Retinal pigment epithelial cell (primary cell): ENCODE results near the gene MAPK8IP2.

Experiments used
- DNase-seq: peaks from one replicate; pipeline ENCODE4 v3.0.0-alpha.2; 2010; ENCODE audit warnings: low read depth
- H3K4me3 ChIP-seq: 2 replicates; pipeline ENCODE4 v1.5.1; 2011; ENCODE audit warnings: mild to moderate bottlenecking, low read length, control low read depth, moderate library complexity
- CTCF ChIP-seq: conservative IDR thresholded peaks from 2 replicates; pipeline ENCODE4 v1.5.1; 2011; ENCODE audit warnings: low read depth, low read length, control low read depth, inconsistent platforms

The MAPK8IP2 gene

GRCh38 chr22:50575426-50575941 is 25.1 kb upstream of the MAPK8IP2 start:
- H3K4me3 ChIP-seq: no peak overlapping the region
- no peak for DNase-seq
- TF ChIP-seq CTCF: no peak

GRCh38 chr22:50576070-50576469 is 24.5 kb upstream of the MAPK8IP2 start:
- peak; percentile 52 for TF ChIP-seq CTCF
- DNase-seq: no peak
- no peak overlapping the region for H3K4me3 ChIP-seq

GRCh38 chr22:50576806-50577696 is 23.5 kb upstream of the MAPK8IP2 start:
- DNase-seq: no peak
- no peak overlapping the region for H3K4me3 ChIP-seq
- no peak for TF ChIP-seq CTCF

- TF ChIP-seq CTCF: no peak
- no peak overlapping the region for H3K4me3 ChIP-seq
- no peak for DNase-seq
These were observed 23.0 kb upstream of the MAPK8IP2 start for GRCh38 chr22:50577697-50577986.

GRCh38 chr22:50577987-50578775 is 22.4 kb upstream of the MAPK8IP2 start, which contains the start of gene CPT1B:
CPT1B (minus strand) TSS chr22:50578427; CDS start chr22:50577915, 512 bp downstream.
- H3K4me3 ChIP-seq: no peak within 1 kb of the TSS
- peak; percentile 25 for TF ChIP-seq CTCF
- no peak for DNase-seq

- no peak for DNase-seq
- no peak overlapping the region for H3K4me3 ChIP-seq
- TF ChIP-seq CTCF: no peak
These were observed 21.8 kb upstream of the MAPK8IP2 start for GRCh38 chr22:50578776-50579310.
